Activated T-helper 17 cell treated with anti-CD3 and anti-CD28 coated beads, Interleukin-2, amount 50 U/mL, for 72 hours (primary cell): Measurements from ENCODE around the gene LRRFIP2. TPM values are rescaled to one million over a fixed set of nuclear protein-coding genes. Genes with fewer than 3 reads are reported as not detected.
A peak's percentile ranks its signal among the peaks of the same experiment; 100 is the strongest.

Source experiments
- ATAC-seq: fragments of 150-1000 bp; cut with Tn5 transposase; replicated peaks from 2 replicates; pipeline ENCODE4 v1.10.0; 2021; ENCODE audit warnings: mild to moderate bottlenecking, moderate library complexity
- H3K27ac Mint-ChIP-seq: one replicate; pipeline ENCODE4 v1.8.0; 2022; ENCODE audit warnings: mixed read lengths
- H3K27me3 Mint-ChIP-seq: one replicate; pipeline ENCODE4 v1.8.0; 2022; ENCODE audit warnings: mixed read lengths
- H3K36me3 Mint-ChIP-seq: one replicate; pipeline ENCODE4 v1.8.0; 2022; ENCODE audit warnings: low read depth, mild to moderate bottlenecking, mixed read lengths
- H3K4me1 Mint-ChIP-seq: one replicate; pipeline ENCODE4 v1.8.0; 2022; ENCODE audit warnings: mixed read lengths
- H3K4me3 Mint-ChIP-seq: one replicate; pipeline ENCODE4 v1.8.0; 2022; ENCODE audit warnings: mild to moderate bottlenecking, mixed read lengths
- H3K9me3 Mint-ChIP-seq: one replicate; pipeline ENCODE4 v1.8.0; 2022; ENCODE audit warnings: mixed read lengths
- total RNA-seq, 2 donors: library from RNA; stranded (reverse); gene quantifications; one replicate each; pipeline ENCODE4 v1.2.3, GENCODE V29; 2022

The LRRFIP2 gene
- total RNA-seq, 2 donors from 2014 or later: 36.6 to 41.3 TPM

DNA sequence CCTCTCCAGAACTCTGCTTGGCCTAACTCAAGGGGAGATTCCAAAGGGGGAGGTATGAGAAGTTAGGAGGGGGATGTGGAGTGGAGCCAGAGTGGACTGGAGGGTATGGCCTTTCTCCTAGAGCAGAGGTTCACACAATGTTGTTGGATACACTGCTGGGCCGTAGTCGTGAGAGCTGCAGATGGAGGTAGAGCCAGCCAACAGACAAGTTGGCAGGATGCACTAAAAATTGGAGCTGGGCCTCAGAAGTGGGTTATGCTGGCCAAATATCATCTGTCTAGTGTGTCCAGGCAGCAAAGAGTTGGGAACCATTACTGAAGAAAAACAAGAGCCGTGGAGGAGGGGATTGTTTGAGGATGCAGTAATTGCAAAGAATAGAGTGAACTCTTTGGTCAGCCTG, 27.7 kb upstream of the LRRFIP2 start:
- Mint-ChIP-seq H3K27ac (no peak overlapping the region), H3K36me3 (no peaks in the 10 kb centered on the region), H3K27me3 (no peaks in the 10 kb centered on the region), H3K9me3 (no peaks in the 10 kb centered on the region), H3K4me3 (no peak overlapping the region), H3K4me1 (no peaks in the 10 kb centered on the region)
- no peak for ATAC-seq

DNA sequence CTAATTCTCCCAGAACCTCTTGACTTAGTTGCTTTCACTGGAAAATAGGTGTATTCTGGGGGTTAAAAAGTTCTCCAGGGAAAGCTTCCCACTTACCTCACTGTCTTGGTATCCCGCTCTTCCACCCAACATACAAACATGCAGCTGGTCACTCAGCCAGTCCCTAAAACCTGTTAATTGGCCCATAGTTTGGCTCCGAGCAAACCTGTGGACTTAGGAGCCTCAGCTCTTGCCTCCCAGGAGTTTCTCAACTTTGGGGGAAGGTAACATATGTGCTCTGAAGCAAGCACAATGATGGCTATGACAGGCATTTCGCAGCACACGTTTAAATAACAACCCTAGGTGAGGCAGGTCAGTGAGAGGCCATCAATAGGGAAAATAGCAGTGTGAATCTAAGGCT, 25.8 kb upstream of the LRRFIP2 start:
- H3K9me3 Mint-ChIP-seq: no peaks in the 10 kb centered on the region
- no peaks in the 10 kb centered on the region for H3K36me3 Mint-ChIP-seq
- H3K4me1 Mint-ChIP-seq: no peaks in the 10 kb centered on the region
- H3K27ac Mint-ChIP-seq: no peak overlapping the region
- ATAC-seq: no peak
- no peak overlapping the region for H3K4me3 Mint-ChIP-seq
- no peaks in the 10 kb centered on the region for H3K27me3 Mint-ChIP-seq

DNA sequence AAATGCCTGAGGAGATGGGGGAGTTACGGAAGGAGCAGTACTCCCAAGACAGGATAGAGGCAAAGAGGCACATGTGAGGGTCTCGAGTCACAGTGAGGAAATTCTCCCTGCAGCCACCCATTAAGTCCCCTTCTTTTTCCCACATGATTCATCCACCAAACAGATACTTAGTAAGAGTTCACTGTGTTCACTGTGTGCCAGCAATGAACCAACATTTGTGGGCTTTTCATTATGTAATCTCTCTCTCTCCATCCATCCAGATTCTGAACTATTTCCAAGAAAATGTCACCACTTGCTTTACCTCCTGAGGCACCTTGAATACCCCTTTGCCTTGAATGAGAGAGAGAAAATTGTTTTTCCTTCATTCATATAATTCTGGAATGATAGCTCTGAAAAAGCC, 24.6 kb upstream of the LRRFIP2 start:
- no peaks in the 10 kb centered on the region for H3K4me1 Mint-ChIP-seq
- no peak for ATAC-seq

DNA sequence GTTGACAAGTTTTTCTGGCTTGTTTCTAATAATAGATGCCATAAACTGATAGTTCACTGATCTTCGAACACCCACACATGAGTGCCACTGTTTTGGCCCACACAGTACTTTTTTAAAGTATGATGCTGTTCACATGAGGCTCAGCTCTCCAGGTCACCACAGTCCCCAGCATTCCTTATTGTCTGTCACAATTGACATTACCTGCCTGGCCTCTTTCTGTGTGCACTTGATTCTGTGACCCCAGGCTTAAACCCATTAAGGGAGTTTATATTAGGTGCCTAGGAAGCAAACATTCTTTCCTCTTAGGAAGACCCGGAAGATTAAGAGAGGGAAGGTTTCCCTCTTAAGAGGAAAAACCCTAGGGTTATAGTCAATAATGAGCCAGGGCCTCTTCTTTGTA, 24.2 kb upstream of the LRRFIP2 start:
- Mint-ChIP-seq H3K27me3 (no peaks in the 10 kb centered on the region), H3K4me3 (no peak overlapping the region), H3K4me1 (no peaks in the 10 kb centered on the region), H3K36me3 (no peaks in the 10 kb centered on the region), H3K27ac (no peak overlapping the region), H3K9me3 (no peaks in the 10 kb centered on the region)
- no peak for ATAC-seq

More for the DNA sequence above, 24.6 kb upstream of the LRRFIP2 start:
- Mint-ChIP-seq H3K36me3 (no peaks in the 10 kb centered on the region), H3K27ac (no peak overlapping the region), H3K4me3 (no peak overlapping the region), H3K9me3 (no peaks in the 10 kb centered on the region), H3K27me3 (no peaks in the 10 kb centered on the region)

DNA sequence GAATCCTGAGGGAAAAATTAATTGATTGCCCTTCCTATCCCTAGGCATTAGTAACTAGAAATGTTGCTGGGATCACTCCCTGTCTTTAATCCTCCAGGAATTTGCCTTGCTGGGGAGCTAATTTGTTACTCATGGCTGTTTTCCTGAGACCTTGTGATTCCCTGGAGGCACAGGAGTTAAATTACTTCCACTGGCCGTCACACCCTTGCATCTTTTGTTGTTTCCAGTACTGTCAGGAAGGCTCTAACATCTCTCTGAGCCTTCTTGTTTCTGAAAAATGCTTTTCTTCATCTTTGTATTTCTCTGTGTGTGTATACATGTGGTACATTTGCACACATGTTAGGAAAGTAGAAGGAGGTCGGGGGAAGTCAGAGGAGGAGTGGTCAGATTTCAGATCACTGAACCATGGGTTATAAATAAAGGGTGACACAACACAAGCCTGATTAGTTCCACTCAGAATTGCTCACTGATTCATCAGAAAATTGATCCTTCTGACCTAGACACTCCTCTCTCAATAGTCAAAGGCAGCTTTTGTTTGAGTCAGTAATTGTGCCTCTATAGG, 23.5 kb upstream of the LRRFIP2 start:
- no peak for ATAC-seq
- Mint-ChIP-seq H3K27ac (no peak overlapping the region), H3K4me3 (no peak overlapping the region), H3K9me3 (no peaks in the 10 kb centered on the region), H3K36me3 (no peaks in the 10 kb centered on the region), H3K4me1 (no peaks in the 10 kb centered on the region), H3K27me3 (no peaks in the 10 kb centered on the region)

DNA sequence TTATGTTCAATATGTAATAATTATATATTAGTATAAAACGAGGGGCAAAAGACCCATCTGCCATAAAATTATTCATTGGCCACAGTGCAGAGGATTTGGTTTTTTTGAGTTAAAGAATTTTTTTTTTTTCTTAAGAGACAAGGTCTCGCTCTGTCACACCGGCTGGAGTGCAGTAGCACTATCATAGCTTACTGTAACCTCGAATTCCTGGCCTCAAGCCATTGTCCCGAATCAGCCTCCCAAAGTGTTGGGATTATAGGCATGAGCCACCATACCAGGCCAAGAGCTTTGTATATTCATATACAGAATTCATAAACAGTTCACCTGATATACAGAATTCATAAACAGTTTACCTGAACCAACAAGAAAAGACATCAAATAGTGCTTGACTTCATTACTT, 20.2 kb upstream of the LRRFIP2 start:
- H3K4me3 Mint-ChIP-seq: no peak overlapping the region
- H3K36me3 Mint-ChIP-seq: no peaks in the 10 kb centered on the region
- no peaks in the 10 kb centered on the region for H3K4me1 Mint-ChIP-seq
- H3K27ac Mint-ChIP-seq: no peak overlapping the region
- no peaks in the 10 kb centered on the region for H3K9me3 Mint-ChIP-seq
- H3K27me3 Mint-ChIP-seq: no peaks in the 10 kb centered on the region
- ATAC-seq: no peak

DNA sequence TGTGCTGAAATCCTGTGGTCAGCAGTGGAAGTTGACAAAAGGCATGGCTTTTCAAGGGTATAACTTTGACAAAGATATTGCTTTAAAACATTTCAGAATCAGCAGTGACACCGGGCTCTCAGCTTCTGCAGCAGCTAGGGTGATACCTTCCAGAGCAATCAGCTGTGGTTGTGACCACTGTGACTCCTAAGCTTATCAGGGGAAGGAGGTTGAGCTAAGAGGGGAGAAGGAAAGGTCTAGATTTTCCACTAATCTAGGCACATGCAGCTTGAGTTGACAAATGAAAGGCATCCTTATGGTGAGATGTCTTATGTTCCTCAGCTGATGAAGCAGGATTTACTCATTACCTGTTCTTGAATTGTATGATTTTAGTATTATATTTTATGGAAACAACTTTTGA, 16.3 kb upstream of the LRRFIP2 start:
- ATAC-seq: no peak
- H3K4me3 Mint-ChIP-seq: no peak overlapping the region
- no peaks in the 10 kb centered on the region for H3K36me3 Mint-ChIP-seq
- no peak overlapping the region for H3K27ac Mint-ChIP-seq
- H3K27me3 Mint-ChIP-seq: no peaks in the 10 kb centered on the region
- no peaks in the 10 kb centered on the region for H3K4me1 Mint-ChIP-seq
- no peaks in the 10 kb centered on the region for H3K9me3 Mint-ChIP-seq

DNA sequence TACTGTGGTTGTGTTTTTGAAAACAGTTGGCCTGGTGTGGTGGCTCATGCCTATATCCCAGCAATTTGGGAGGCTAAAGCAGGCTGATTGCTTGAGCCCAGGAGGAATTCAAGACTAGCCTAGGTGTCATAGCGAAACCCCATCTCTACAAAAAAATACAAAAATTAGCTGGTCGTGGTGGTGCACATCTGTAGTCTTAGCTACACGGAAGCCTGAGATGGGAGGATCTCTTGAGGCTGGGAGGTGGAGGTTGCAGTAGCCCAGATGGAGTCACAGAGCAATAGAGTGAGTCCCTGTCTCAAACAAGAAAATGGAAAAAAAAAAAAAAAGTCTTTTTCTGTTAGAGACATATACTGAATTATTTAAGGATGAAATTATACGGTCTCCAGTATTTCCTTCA, 14.7 kb upstream of the LRRFIP2 start:
- Mint-ChIP-seq H3K27me3 (no peaks in the 10 kb centered on the region), H3K27ac (no peak overlapping the region), H3K4me3 (no peak overlapping the region), H3K4me1 (no peaks in the 10 kb centered on the region), H3K9me3 (no peaks in the 10 kb centered on the region), H3K36me3 (no peaks in the 10 kb centered on the region)
- ATAC-seq: no peak

DNA sequence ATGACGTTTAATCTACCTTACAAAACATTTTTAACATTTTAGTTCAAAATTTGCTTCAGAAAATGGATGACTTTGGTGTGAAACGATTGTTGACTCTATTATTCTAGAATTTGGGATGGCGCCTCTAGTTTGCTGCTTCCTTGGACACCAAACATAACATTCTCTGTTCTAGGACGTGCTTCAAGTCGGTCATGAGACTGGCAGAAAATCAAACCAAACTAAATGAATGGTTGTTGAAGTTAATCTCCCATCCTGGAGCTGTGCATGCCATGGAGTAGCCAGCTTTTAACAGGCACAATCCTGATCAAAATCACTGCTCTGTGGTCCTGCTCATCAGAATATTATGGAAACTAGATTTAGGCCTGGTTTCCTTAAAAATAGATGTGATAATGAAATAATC, 9.6 kb upstream of the LRRFIP2 start:
- Mint-ChIP-seq H3K27ac (no peak overlapping the region), H3K36me3 (peaks cover 6% of the 10 kb centered on the region), H3K4me3 (no peak overlapping the region), H3K4me1 (no peaks in the 10 kb centered on the region), H3K9me3 (no peaks in the 10 kb centered on the region), H3K27me3 (no peaks in the 10 kb centered on the region)
- no peak for ATAC-seq

DNA sequence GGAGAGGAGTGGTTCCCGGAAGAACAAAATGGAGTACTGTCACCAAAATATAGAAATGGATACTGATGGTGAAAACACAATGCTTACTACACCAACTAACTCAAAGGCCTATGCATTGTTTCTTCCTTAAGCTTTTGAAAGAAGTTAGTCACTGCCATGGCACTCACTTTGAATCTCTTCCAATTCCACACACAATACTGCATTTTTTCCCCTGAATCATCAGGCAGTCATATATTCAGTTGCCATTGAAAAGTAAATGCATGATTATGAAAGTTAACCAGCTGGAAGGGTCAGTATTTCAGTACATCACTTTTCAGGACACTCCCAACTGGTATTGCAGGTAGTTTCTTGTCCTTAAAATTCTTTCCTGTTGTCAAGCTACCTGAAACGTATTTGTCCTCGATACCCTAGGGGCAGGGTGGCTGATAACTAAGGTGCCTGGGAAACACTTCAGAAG, 9.0 kb upstream of the LRRFIP2 start:
- Mint-ChIP-seq H3K4me1 (no peaks in the 10 kb centered on the region), H3K9me3 (no peaks in the 10 kb centered on the region), H3K27me3 (no peaks in the 10 kb centered on the region), H3K27ac (no peak overlapping the region), H3K36me3 (peaks cover 6% of the 10 kb centered on the region), H3K4me3 (no peak overlapping the region)
- ATAC-seq: no peak

DNA sequence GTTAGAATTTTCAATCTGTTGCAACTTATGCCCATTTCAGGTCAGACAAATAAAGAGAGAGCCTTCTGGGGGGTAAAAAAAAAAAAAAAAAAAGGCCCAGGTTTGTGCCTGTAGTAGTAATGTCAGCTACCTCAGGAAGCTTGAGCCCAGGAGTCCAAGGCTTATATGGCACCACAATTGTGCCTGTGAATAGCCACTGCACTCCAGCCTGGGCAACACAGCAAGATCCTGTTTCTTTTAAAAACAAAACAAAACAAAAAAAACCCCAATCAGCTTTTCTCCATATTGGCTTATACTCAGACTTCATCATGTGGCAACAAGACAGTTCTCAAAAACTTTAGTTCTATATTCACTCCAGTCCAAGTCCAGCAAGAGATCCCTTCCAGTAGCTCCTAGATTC, 8.4 kb upstream of the LRRFIP2 start:
- ATAC-seq: no peak
- Mint-ChIP-seq H3K4me3 (no peak overlapping the region), H3K36me3 (peaks cover 6% of the 10 kb centered on the region), H3K9me3 (no peaks in the 10 kb centered on the region), H3K27ac (no peak overlapping the region), H3K4me1 (peaks cover 5% of the 10 kb centered on the region), H3K27me3 (no peaks in the 10 kb centered on the region)

DNA sequence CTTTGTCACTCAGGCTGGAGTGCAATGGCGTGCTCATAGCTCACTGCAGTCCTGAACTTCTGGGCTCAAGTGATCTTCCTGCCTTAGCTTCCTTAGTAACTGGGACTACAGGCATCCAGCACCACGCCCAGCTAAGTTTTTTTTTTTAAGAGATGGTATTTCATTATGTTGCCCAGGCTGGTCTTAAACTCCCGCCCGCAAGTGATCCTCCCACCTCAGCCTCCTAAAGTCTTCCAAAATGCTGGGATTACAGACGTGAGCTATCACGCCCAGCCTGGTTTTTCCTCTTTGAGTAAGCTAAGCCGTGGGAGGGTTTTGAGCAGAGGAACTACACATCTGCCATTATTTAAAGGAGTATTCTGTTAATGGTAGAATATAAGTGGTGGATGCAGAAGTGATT, 7.4 kb upstream of the LRRFIP2 start:
- Mint-ChIP-seq H3K27ac (no peak overlapping the region), H3K4me3 (no peak overlapping the region), H3K4me1 (peaks cover 6% of the 10 kb centered on the region), H3K27me3 (no peaks in the 10 kb centered on the region), H3K9me3 (no peaks in the 10 kb centered on the region), H3K36me3 (peaks cover 6% of the 10 kb centered on the region)
- no peak for ATAC-seq

DNA sequence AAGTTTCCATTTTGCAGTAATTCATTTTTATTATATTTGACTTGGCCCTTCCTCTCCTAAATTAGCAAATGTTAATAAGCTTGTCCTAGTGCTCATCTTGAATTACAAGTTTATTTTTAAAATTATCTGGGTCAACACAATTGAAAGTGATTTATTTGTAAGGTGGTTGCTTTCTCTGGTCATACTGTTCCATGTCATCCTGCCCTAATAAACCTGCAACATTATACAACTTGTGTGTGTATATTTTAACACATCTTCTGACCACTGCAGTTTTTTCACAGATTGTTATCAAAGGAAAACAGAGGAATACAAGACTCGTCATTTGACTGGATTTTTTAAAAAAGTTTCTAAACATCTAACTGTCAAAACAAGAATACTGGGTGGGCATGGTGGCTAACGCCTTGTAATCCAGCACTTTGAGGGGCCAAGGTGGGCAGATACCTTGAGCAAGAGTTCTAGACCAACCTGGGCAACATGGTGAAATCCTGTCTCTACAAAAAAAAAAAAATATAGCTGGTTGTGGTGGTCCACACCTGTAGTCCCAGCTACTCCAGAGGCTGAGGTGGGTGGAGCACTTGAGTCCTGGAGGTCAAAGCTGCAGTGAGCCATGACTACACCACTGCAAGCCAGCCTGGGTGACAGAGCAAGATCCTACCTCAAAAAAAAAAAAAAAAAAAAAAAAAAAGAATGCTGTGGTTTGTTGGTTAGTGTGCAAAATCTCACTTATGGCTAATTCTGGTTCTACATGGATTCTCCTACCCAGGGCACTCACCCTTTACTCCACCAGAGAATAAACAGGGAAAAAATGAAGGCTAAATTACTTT, 5.0 kb upstream of the LRRFIP2 start:
- no peaks in the 10 kb centered on the region for H3K27me3 Mint-ChIP-seq
- ATAC-seq: no peak
- no peak overlapping the region for H3K4me3 Mint-ChIP-seq
- H3K9me3 Mint-ChIP-seq: no peaks in the 10 kb centered on the region
- peaks cover 10% of the 10 kb centered on the region for H3K36me3 Mint-ChIP-seq
- peaks cover 10% of the 10 kb centered on the region for H3K4me1 Mint-ChIP-seq
- H3K27ac Mint-ChIP-seq: no peak overlapping the region

DNA sequence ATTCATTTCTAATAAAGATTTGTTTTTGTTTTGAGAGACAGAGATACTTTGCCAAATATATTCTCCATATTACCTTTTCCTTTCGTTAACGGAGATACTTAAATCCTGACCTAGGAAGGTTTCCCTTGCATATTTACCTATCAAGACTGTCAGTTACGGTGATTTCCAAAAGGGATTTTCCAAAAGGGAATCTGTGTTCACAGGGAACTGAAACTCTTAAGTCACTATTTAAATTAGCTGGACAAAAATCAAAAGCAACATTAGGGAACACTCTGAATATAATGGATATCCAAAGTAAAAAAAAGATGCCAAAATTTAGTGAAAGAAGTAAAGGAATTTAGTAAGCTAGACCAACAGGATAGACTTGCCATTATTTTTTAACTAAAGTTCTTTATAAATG, 576 bp downstream of the LRRFIP2 start:
- H3K27ac Mint-ChIP-seq: peak overlapping the region; percentile 89
- ATAC-seq: no peak
- peaks cover 24% of the 10 kb centered on the region for H3K4me1 Mint-ChIP-seq
- peaks cover 56% of the 10 kb centered on the region for H3K36me3 Mint-ChIP-seq
- no peaks in the 10 kb centered on the region for H3K9me3 Mint-ChIP-seq
- peak overlapping the region; percentile 84 for H3K4me3 Mint-ChIP-seq
- no peaks in the 10 kb centered on the region for H3K27me3 Mint-ChIP-seq

DNA sequence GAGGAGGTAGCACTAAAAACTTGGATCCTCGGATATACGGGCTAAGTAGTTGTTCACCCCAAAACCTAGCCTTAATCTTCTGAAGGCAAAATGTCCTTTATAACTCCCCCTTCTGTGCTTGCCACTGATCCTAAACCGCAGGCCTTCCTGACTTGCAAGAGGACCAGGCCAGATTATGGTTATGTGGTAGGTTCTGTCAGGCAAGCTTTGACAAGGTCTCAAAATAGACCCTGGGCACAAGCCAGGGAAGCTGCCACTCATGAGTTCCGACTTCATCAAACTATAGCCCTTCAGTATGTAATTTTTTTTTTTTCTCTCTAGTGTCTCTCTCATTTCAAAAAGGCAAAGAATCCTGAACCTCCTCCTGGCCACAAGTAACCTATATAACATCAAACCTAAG, 3.2 kb downstream of the LRRFIP2 start:
- no peak for ATAC-seq

More for the DNA sequence above, 3.2 kb downstream of the LRRFIP2 start:
- H3K27ac Mint-ChIP-seq: no peak overlapping the region
- no peaks in the 10 kb centered on the region for H3K9me3 Mint-ChIP-seq
- H3K4me1 Mint-ChIP-seq: peaks cover 17% of the 10 kb centered on the region
- H3K27me3 Mint-ChIP-seq: no peaks in the 10 kb centered on the region
- H3K4me3 Mint-ChIP-seq: no peak overlapping the region
- peaks cover 56% of the 10 kb centered on the region for H3K36me3 Mint-ChIP-seq
